ENCODE data around the gene RRP8.

DNA sequence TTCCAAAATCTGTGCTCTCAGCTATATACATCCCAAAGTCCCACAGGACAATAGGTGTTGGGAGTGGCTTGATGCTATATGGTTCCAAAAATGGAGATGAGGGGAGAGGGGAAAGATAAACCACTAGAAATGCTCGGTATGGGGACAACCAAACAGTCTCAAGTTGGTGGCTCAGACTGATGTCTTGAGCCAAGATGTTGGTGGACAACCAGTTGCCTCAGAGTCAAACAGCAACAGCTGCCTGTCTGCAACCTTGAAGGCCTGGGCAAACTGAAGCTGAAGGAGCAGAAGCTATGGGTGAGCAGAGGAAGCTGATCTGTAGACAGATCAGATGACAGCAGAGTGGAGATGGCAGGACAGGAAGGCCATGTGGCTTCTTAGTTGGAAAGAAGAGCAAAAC is 4.0 kb downstream of the RRP8 start:
- TF ChIP-seq POLR2AphosphoS5 (IDR thresholded peaks at IDR 0.05) = no peak
- TF ChIP-seq, protein P1, sequence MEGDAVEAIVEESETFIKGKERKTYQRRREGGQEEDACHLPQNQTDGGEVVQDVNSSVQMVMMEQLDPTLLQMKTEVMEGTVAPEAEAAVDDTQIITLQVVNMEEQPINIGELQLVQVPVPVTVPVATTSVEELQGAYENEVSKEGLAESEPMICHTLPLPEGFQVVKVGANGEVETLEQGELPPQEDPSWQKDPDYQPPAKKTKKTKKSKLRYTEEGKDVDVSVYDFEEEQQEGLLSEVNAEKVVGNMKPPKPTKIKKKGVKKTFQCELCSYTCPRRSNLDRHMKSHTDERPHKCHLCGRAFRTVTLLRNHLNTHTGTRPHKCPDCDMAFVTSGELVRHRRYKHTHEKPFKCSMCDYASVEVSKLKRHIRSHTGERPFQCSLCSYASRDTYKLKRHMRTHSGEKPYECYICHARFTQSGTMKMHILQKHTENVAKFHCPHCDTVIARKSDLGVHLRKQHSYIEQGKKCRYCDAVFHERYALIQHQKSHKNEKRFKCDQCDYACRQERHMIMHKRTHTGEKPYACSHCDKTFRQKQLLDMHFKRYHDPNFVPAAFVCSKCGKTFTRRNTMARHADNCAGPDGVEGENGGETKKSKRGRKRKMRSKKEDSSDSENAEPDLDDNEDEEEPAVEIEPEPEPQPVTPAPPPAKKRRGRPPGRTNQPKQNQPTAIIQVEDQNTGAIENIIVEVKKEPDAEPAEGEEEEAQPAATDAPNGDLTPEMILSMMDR (IDR thresholded peaks at IDR 0.05 in 8 of 11, conservative IDR thresholded peaks at IDR 0.05 in 3 of 11) = no peak
